UCSD-AML1 (cell line): ENCODE results near the gene CCDC201.
"Not testable (repeated sequence)": the region's sequence is repeated elsewhere in the genome, so short reads cannot be mapped to it uniquely, and the experiment has no call there.

Experiments
- DNase-seq: peaks from one replicate; lab custom pipeline; 2025; ENCODE audit not compliant: unreplicated experiment; lab: John Stamatoyannopoulos, UW

CCDC201 gene

DNA sequence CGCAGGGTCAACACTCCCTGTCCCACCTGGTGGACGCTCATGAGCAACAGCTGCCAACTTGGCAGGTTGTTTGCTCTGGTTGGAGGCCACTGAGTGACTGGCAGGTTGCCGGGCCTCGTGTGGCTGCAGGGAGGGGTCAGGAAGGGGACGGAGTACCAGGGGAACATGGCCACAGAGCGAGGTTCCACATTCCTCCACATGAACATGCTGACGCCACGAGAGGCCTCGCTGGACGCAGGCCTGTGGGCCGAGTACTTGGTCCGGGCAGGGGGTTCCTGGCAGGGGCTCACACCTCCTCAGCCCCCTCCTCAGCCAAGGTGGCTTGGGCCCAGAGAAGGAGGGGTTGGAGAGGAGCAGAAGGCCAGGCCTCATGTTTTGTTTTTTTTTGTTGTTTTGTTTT, 54.1 kb downstream of the CCDC201 start:
- not testable (repeated sequence) for DNase-seq

DNA sequence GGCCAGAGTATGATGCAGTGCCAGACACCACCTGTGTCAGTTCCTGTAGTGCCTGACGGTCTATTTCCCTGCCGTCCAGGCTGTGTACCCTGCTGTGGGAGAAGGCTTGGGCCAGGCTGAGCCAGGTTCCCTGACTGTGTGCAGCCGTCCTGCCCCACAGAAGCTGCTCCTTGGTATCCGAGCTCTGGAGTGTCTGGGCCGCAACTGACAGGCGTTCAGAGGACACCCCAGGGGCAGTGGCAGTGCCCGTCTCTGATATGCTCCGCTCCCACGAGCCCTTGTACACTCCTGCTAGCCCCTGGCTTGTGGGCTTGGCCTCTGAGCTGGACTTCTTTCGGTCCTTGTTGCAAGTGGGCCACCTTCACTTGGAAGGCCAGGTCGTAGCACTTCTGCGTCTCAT, 55.0 kb downstream of the CCDC201 start:
- DNase-seq, result not testable (repeated sequence)

DNA sequence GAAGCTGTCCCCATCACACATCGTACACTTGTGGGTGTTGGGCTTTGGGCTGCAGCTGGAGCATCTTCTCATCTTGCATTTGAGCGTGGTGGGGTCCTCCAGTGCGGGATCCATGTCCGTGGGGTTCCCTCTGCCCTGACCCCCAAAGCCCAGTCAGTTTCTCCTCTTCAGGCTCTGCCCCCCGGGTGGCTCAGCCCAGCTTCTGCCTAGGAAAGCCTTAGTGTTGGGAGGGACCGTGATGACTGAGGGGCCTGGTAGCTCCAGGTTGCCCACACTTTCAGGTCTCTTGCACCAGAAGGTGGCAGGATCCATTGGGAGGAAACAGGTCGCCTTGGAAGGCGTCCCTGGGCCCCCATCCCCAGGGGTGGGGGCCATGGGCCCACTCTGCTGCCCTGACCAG, 55.9 kb downstream of the CCDC201 start:
- not testable (repeated sequence) for DNase-seq

DNA sequence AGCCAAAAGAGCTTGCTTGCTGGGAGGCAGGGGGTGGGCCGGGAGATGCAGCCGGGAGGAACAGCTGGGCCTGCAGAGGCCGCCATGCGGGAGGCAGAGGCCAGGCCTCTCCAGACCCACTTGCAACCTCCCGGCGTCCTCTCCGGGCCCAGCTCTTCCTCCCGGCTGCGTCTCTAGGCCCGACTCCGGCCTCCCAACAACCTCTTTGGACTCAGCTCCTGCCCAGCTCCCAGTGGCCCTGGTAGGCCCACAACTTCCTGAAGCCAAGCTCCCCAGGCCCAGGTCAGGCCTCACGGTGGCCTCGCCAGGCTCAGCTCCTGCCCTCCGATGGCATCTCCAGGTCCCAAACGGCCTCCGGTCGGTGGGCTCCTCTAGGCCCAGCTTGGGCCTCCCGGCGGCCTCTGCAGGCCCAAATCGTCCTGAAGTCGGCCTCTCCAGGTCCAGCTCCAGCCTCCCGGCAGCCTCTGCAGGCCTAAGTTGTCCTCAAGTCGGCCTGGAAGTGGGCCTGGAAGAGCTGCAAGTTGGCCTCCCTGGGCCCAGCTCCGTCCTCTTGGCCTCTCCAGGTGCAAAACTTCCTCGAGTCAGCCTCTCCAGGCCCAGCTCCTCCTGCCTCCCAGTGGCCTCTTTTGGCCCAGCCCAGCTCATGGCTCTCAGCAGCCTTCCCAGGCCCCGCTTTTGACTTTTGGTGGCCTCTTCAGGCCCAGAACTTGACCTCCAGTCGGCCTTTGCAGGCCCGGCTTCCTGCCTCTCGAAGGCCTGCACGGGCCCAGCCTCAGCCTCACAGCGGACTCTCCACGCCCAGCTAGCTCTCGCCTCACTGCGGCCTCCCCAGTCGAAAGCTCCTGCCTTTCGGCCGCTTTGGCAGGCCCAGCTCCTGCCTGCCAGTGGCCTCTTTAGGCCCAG, 58.4 kb downstream of the CCDC201 start:
- not testable (repeated sequence) for DNase-seq

DNA sequence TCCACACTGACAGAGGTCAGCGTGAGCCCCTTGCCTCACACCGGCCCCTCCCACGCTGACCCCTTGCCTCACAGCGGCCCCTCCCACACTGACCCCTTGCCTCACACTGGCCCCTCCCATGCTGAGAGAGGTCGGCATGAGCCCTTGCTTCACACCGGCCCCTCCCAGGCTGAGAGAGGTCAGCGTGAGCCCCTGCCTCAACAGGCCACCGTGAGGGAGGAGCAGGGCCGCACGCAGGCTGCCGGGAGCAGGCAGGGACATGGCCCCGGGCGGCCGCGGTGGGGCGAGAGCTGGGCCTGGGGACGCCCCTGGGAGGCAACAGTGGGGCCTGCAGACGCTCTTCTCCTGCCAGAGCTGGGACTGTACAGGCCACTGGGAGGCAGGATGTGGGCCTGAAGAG, 59.1 kb downstream of the CCDC201 start:
- not testable (repeated sequence) for DNase-seq

DNA sequence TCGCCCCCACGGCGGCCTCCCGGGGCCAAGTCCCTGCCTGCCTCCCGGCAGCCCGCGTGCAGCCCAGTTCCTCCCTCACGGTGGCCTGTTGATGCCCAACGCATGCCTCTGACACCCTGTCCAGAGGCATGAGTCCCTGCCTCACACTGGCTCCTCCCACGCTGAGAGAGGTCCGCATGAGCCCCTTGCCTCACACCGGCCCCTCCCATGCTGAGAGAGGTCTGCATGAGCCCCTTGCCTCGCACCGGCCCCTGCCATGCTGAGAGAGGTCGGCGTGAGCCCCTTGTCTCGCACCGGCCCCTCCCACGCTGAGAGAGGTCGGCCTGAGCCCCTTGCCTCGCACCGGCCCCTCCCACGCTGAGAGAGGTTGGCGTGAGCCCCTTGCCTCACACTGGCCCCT, 59.9 kb downstream of the CCDC201 start:
- no peak for DNase-seq

DNA sequence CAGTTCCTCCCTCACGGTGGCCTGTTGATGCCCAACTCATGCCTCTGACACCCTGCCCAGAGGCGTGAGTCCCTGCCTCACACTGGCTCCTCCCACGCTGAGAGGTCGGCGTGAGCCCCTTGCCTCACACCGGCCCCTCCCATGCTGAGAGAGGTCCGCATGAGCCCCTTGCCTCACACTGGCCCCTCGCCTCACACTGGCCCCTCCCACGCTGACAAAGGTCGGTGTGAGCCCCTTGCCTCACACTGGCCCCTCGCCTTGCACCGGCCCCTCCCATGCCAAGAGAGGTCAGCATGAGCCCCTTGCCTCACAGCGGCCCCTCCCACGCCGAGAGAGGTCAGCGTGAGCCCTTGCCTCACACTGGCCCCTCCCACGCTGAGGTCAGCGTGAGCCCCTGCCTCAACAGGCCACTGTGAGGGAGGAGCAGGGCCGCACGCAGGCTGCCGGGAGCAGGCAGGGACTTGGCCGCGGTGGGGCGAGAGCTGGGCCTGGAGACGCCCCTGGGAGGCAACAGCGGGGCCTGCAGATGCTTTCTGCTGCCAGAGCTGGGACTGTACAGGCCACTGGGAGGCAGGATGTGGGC, 61.1 kb downstream of the CCDC201 start:
- not testable (repeated sequence) for DNase-seq

DNA sequence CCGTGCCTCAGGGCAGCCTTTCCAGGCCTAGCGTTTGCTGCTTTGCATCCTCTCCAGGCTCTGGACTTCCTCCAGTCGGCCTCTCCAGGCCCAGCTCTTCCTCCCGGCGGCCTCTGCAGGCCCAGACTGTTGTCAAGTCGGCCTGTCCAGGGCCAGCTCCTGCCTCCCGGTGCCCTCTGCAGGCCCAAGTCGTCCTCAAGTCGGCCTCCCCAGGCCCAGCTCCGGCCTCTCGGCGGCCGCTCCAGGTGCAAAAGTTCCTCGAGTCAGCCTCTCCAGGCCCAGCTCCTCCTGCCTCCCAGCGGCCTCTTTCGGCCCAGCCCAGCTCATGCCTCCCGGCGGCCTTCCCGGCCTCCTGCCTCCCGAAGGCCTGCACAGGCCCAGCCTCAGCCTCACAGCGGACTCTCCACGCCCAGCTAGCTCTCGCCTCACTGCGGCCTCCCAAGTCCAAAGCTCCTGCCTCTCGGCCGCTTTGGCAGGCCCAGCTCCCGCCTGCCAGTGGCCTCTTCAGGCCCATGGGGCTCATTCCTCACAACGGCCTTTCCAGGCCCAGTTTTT, 62.4 kb downstream of the CCDC201 start:
- DNase-seq, result not testable (repeated sequence)
